ENCODE measurements around the gene AGAP1. TPM values are rescaled to one million over a fixed set of nuclear protein-coding genes. Genes with fewer than 3 reads are reported as not detected.

The AGAP1 gene
- total RNA-seq, 2 donors from 2014 or later = 16.1 to 40.1 TPM

GRCh38 chr2:235870515-235870914, 376.7 kb downstream of the AGAP1 start:
- Histone ChIP-seq H3K36me3 (no peaks in the 10 kb centered on the region), H3K9me3 (no peaks in the 10 kb centered on the region), H3K27me3 (replicated peaks; ENCODE audit: insufficient read depth) (no peaks in the 10 kb centered on the region), H3K27ac (no peak overlapping the region), H3K4me3 (no peak overlapping the region), H3K4me1 (replicated peaks) (no peaks in the 10 kb centered on the region)
- TF ChIP-seq POLR2A (IDR thresholded peaks at IDR 0.05) (no peak), CTCF (IDR thresholded peaks at IDR 0.05) (no peak), POLR2AphosphoS5 (IDR thresholded peaks at IDR 0.05) (no peak)
- 100% methylated on average over 1 of the region's 1 CpG for WGBS
- intact Hi-C loops (cut with DNase I) = no loop called here
- DNase-seq (ENCODE audit: low spot score) = no peak

GRCh38 chr2:235876099-235876679, 382.3 kb downstream of the AGAP1 start:
- Histone ChIP-seq H3K36me3 (no peaks in the 10 kb centered on the region), H3K4me1 (replicated peaks) (no peaks in the 10 kb centered on the region), H3K4me3 (no peak overlapping the region), H3K9me3 (no peaks in the 10 kb centered on the region), H3K27me3 (replicated peaks; ENCODE audit: insufficient read depth) (no peaks in the 10 kb centered on the region), H3K27ac (no peak overlapping the region)
- no peak for DNase-seq (ENCODE audit: low spot score)
- 97% methylated on average over 9 of the region's 9 CpGs for WGBS
- intact Hi-C loops (cut with DNase I) = no loop called here
- TF ChIP-seq POLR2A (IDR thresholded peaks at IDR 0.05) (no peak), POLR2AphosphoS5 (IDR thresholded peaks at IDR 0.05) (no peak), CTCF (IDR thresholded peaks at IDR 0.05) (no peak)

- Histone ChIP-seq H3K27me3 (replicated peaks; ENCODE audit: insufficient read depth) (no peaks in the 10 kb centered on the region), H3K36me3 (no peaks in the 10 kb centered on the region), H3K4me1 (replicated peaks) (no peaks in the 10 kb centered on the region), H3K4me3 (no peak overlapping the region), H3K9me3 (no peaks in the 10 kb centered on the region), H3K27ac (no peak overlapping the region)
- WGBS = 89% methylated on average over 15 of the region's 15 CpGs
- no peak for DNase-seq (ENCODE audit: low spot score)
- TF ChIP-seq POLR2A (IDR thresholded peaks at IDR 0.05) (no peak), CTCF (IDR thresholded peaks at IDR 0.05) (no peak), POLR2AphosphoS5 (IDR thresholded peaks at IDR 0.05) (no peak)
- intact Hi-C loops (cut with DNase I) = no loop called here
These were observed 383.5 kb downstream of the AGAP1 start for GRCh38 chr2:235877275-235877802.

- Histone ChIP-seq H3K9me3 (no peaks in the 10 kb centered on the region), H3K4me1 (replicated peaks) (no peaks in the 10 kb centered on the region), H3K4me3 (no peak overlapping the region), H3K27me3 (replicated peaks; ENCODE audit: insufficient read depth) (no peaks in the 10 kb centered on the region), H3K36me3 (no peaks in the 10 kb centered on the region), H3K27ac (no peak overlapping the region)
- TF ChIP-seq CTCF (IDR thresholded peaks at IDR 0.05) (no peak), POLR2AphosphoS5 (IDR thresholded peaks at IDR 0.05) (no peak), POLR2A (IDR thresholded peaks at IDR 0.05) (no peak)
- WGBS = 95% methylated on average over 7 of the region's 7 CpGs
- DNase-seq (ENCODE audit: low spot score) = no peak
- intact Hi-C loops (cut with DNase I) = no loop called here
These were observed 385.3 kb downstream of the AGAP1 start for GRCh38 chr2:235879116-235879515.

- intact Hi-C loops (cut with DNase I) = no loop called here
- WGBS = 92% methylated on average over 3 of the region's 3 CpGs
These were observed 389.8 kb downstream of the AGAP1 start for GRCh38 chr2:235883675-235884074.

More at GRCh38 chr2:235883675-235884074, 389.8 kb downstream of the AGAP1 start:
- TF ChIP-seq CTCF (IDR thresholded peaks at IDR 0.05) (no peak), POLR2AphosphoS5 (IDR thresholded peaks at IDR 0.05) (no peak), POLR2A (IDR thresholded peaks at IDR 0.05) (no peak)
- Histone ChIP-seq H3K27ac (no peak overlapping the region), H3K9me3 (no peaks in the 10 kb centered on the region), H3K36me3 (no peaks in the 10 kb centered on the region), H3K4me3 (no peak overlapping the region), H3K4me1 (replicated peaks) (no peaks in the 10 kb centered on the region), H3K27me3 (replicated peaks; ENCODE audit: insufficient read depth) (no peaks in the 10 kb centered on the region)
- no peak for DNase-seq (ENCODE audit: low spot score)
